OCI-LY7 (cell line): ENCODE data around the gene DPEP3. TPM values are rescaled to one million over a fixed set of nuclear protein-coding genes. Genes with fewer than 3 reads are reported as not detected.

Source experiments
- BruUV-seq: library from RNA; stranded (reverse); fragments of 400-500 nt; replicated peaks from 2 replicates; lab custom pipeline; 2021; lab: Mats Ljungman, UMichigan
- CTCF ChIA-PET: fragments of 300-600 bp; sonication (Branson Sonifier 250); formaldehyde crosslinking; loops from one replicate; lab custom pipeline; 2022; ENCODE audit warnings: antibody characterized with exemption; ENCODE audit not compliant: unreplicated experiment; lab: Charles Lee
- POLR2A ChIA-PET: fragments of 300-600 bp; sonication (Branson Sonifier 250); formaldehyde crosslinking; loops from one replicate; lab custom pipeline; 2022; ENCODE audit warnings: antibody characterized with exemption; lab: Charles Lee
- DNase-seq: peaks from one replicate; pipeline ENCODE4 v3.0.0-alpha.2; 2015; ENCODE audit warnings: low spot score
- H2AFZ ChIP-seq: fragments of 200-600 bp; sonication (generic), shearing (Covaris generic); 2 replicates; pipeline ENCODE4 v1.6.1; 2014; ENCODE audit warnings: mild to moderate bottlenecking, antibody characterized with exemption, low read length, moderate library complexity
- H3K27ac ChIP-seq: fragments of 200-600 bp; sonication (generic); 2 replicates; pipeline ENCODE4 v1.5.1; 2014; ENCODE audit warnings: mixed run types, low read depth, mild to moderate bottlenecking, moderate library complexity, low read length, inconsistent platforms; ENCODE audit not compliant: poor library complexity, severe bottlenecking
- H3K36me3 ChIP-seq: fragments of 200-600 bp; sonication (generic); 2 replicates; pipeline ENCODE4 v1.6.1; 2014; ENCODE audit warnings: mild to moderate bottlenecking, antibody characterized with exemption, low read length, moderate library complexity, mixed read lengths; ENCODE audit not compliant: insufficient read depth
- H3K4me1 ChIP-seq: fragments of 200-600 bp; sonication (generic); 2 replicates; pipeline ENCODE4 v1.5.1; 2014; ENCODE audit warnings: mild to moderate bottlenecking, low read length; ENCODE audit not compliant: insufficient read depth, poor library complexity, severe bottlenecking
- H3K4me2 ChIP-seq: fragments of 200-600 bp; sonication (generic); 2 replicates; pipeline ENCODE4 v1.6.1; 2014; ENCODE audit warnings: mild to moderate bottlenecking, low read length
- H3K4me3 ChIP-seq: fragments of 200-600 bp; sonication (generic); 2 replicates; pipeline ENCODE4 v1.5.1; 2014; ENCODE audit warnings: mild to moderate bottlenecking, low read depth, low read length; ENCODE audit not compliant: poor library complexity, severe bottlenecking
- H3K79me2 ChIP-seq: fragments of 200-600 bp; sonication (generic); 2 replicates; pipeline ENCODE4 v1.6.1; 2016; ENCODE audit warnings: low read depth, mild to moderate bottlenecking, low read length, moderate library complexity, mixed read lengths; ENCODE audit not compliant: insufficient read depth
- H3K9me2 ChIP-seq: fragments of 200-600 bp; sonication (generic); 2 replicates; pipeline ENCODE4 v1.6.1; 2016; ENCODE audit warnings: mild to moderate bottlenecking, low read length, mixed read lengths; ENCODE audit not compliant: insufficient read depth
- H3K9me3 ChIP-seq: fragments of 200-600 bp; sonication (generic); 2 replicates; pipeline ENCODE4 v1.6.1; 2014; ENCODE audit warnings: mild to moderate bottlenecking, mixed run types, low read length, mixed read lengths
- H4K20me1 ChIP-seq: fragments of 200-600 bp; sonication (generic); 2 replicates; pipeline ENCODE4 v1.6.1; 2014; ENCODE audit warnings: mild to moderate bottlenecking, antibody characterized with exemption, low read length, moderate library complexity, mixed read lengths; ENCODE audit not compliant: insufficient read depth
- EZH2phosphoT487 ChIP-seq: fragments of 200-600 bp; sonication (generic); IDR thresholded peaks from 2 replicates; pipeline ENCODE4 v1.6.1; 2018; ENCODE audit warnings: low read depth, borderline replicate concordance, mild to moderate bottlenecking, mixed run types, antibody characterized with exemption, low read length, moderate library complexity, mixed read lengths
- intact Hi-C: fragments of 100-400 bp; cut with micrococcal nuclease; formaldehyde crosslinking; loops from one replicate; pipeline ENCODE4 v1.10.0; 2022; ENCODE audit not compliant: unreplicated experiment
- total RNA-seq, 2 experiments: library from RNA; depleted of rRNA in 1 of 2; stranded (reverse); fragments of >200 nt in 1 of 2; shearing (Covaris generic) in 1 of 2; gene quantifications; 2 replicates each; pipeline ENCODE4 v1.2.3, GENCODE V29; 2014 to 2022
- TF ChIP-seq, protein P1 (sequence below): fragments of 200-600 bp; sonication (generic); conservative IDR thresholded peaks from 2 replicates; pipeline ENCODE4 v1.5.1; 2014; ENCODE audit warnings: mild to moderate bottlenecking, antibody characterized with exemption, low read length, moderate library complexity, mixed read lengths

DPEP3 gene
- total RNA-seq, 2 experiments from 2014 or later = not detected

DNA sequence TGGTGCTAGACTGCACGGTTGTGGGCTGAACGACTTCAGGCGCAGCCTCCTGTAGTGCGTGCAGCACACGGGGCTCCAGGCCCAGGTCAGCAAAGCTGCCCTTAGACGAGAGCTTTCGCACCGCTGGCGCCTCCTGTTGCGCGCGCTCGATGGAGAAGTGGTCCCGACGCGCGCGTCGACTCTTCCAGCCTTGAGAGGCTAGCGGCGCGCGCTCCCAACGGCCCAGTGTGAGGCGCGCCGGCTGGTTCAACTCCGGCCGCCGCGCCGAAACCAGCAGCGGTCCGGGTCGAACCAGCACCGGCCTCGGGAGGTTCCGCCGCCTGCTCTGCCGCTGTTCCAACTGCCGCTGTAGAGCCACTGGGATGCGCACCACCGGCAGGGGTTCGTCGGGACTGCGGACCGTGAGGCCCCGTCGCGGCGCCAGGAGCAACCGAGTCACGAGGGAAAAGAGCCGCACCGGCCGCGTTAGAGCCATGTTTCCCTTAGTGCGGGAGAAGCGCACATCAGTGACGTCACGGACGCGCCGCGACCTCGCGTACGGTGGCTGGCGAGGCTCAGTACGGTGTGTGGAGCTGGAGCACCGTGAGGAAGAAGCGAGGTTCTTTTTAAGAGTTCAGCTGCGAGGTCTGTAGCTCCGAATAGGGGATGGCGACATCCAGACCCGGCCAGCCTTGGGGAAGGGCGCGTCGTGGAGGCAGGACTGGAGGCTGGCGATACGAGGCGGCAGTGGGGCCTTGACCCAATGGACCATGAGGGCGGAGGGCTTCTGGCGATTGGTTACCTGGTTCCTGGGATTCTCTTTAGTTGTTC is 42.6 kb upstream of the DPEP3 start, which contains the start of the genes DDX28 and DUS2:
TSS of gene DDX28 (minus strand) at position 505 of the 810 bp plus-strand sequence. CDS start at position 475, 30 bp downstream.
TSS of gene DUS2 (plus strand) at position 557 of the 810 bp plus-strand sequence. CDS start 14,740 bp downstream, outside the sequence.
- CTCF ChIA-PET = interaction anchor here (0.8 kb wide), 1 partner anchor 15 kb away, joined by 3 read pairs; no protein-coding TSS in a partner anchor
- Histone ChIP-seq H3K4me1 (peaks cover 21% of the 10 kb centered on the region), H3K4me3 (peak within 1 kb of the TSS; percentile 78), H3K36me3 (peaks cover 37% of the 10 kb centered on the region), H4K20me1 (no peaks in the 10 kb centered on the region), H3K27ac (peak within 1 kb of the TSS; percentile 54), H3K9me2 (no peaks in the 10 kb centered on the region), H2AFZ (peak within 1 kb of the TSS; percentile 45), H3K79me2 (peaks cover 35% of the 10 kb centered on the region), H3K4me2 (peak within 1 kb of the TSS; percentile 89), H3K9me3 (no peaks in the 10 kb centered on the region)
- BruUV-seq = no TSS peak
- DNase-seq = peak; percentile 94
- TF ChIP-seq EZH2phosphoT487 = no peak
- TF ChIP-seq, protein P1, sequence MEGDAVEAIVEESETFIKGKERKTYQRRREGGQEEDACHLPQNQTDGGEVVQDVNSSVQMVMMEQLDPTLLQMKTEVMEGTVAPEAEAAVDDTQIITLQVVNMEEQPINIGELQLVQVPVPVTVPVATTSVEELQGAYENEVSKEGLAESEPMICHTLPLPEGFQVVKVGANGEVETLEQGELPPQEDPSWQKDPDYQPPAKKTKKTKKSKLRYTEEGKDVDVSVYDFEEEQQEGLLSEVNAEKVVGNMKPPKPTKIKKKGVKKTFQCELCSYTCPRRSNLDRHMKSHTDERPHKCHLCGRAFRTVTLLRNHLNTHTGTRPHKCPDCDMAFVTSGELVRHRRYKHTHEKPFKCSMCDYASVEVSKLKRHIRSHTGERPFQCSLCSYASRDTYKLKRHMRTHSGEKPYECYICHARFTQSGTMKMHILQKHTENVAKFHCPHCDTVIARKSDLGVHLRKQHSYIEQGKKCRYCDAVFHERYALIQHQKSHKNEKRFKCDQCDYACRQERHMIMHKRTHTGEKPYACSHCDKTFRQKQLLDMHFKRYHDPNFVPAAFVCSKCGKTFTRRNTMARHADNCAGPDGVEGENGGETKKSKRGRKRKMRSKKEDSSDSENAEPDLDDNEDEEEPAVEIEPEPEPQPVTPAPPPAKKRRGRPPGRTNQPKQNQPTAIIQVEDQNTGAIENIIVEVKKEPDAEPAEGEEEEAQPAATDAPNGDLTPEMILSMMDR = no peak
- POLR2A ChIA-PET = interaction anchor here (0.6 to 3.0 kb wide), 16 partner anchors 7 to 531 kb away, joined by 3 to 21 read pairs (median 4); partner anchors contain the start of genes DPEP2 and DPEP2NB
- intact Hi-C loops = no loop called here

DNA sequence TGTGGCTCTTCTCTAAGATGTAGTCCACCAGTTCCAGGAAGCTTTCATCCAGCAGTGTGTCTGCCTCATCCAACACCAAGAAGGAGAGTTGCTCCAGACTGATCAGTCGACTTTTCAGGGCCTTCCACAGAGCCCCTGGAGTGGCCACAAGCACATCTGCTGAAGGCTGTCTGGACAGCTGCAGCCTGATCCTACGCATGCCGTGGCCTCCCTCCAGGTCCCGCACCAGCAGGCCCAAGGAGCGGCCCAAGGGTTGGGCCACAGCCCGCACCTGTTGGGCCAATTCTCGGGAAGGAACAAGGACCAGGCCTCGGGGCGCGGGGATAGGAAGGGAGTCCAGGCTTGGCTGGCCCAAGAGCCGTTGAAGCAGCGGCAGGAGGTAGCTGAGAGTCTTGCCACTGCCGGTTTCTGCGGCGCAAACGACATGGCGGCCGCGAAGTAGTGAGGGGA is 42.0 kb upstream of the DPEP3 start:
- no TSS peak for BruUV-seq
- TF ChIP-seq EZH2phosphoT487 = no peak
- TF ChIP-seq, protein P1 = no peak
- Histone ChIP-seq H4K20me1 (no peaks in the 10 kb centered on the region), H3K4me2 (peak overlapping the region; percentile 89), H3K36me3 (peaks cover 31% of the 10 kb centered on the region), H3K79me2 (peaks cover 35% of the 10 kb centered on the region), H3K27ac (peak overlapping the region; percentile 54), H3K9me3 (no peaks in the 10 kb centered on the region), H3K4me3 (peak overlapping the region; percentile 78), H3K9me2 (no peaks in the 10 kb centered on the region), H3K4me1 (peaks cover 21% of the 10 kb centered on the region), H2AFZ (peak overlapping the region; percentile 45; the same call in 1 of the 2 replicates)
- CTCF ChIA-PET = interaction anchor here (0.7 kb wide), 1 partner anchor 20 kb away, joined by 4 read pairs; no protein-coding TSS in a partner anchor
- POLR2A ChIA-PET = interaction anchor here (0.6 to 3.0 kb wide), 8 partner anchors 16 to 531 kb away, joined by 3 to 21 read pairs (median 3); partner anchors contain the start of gene DPEP2
- no peak for DNase-seq
- intact Hi-C loops = no loop called here
